Measurements from ENCODE around the gene C2CD4D.
A peak's percentile ranks its signal among the peaks of the same experiment; 100 is the strongest.
"Not testable (repeated sequence)": the region's sequence is repeated elsewhere in the genome, so short reads cannot be mapped to it uniquely, and the experiment has no call there.

Gene C2CD4D

DNA sequence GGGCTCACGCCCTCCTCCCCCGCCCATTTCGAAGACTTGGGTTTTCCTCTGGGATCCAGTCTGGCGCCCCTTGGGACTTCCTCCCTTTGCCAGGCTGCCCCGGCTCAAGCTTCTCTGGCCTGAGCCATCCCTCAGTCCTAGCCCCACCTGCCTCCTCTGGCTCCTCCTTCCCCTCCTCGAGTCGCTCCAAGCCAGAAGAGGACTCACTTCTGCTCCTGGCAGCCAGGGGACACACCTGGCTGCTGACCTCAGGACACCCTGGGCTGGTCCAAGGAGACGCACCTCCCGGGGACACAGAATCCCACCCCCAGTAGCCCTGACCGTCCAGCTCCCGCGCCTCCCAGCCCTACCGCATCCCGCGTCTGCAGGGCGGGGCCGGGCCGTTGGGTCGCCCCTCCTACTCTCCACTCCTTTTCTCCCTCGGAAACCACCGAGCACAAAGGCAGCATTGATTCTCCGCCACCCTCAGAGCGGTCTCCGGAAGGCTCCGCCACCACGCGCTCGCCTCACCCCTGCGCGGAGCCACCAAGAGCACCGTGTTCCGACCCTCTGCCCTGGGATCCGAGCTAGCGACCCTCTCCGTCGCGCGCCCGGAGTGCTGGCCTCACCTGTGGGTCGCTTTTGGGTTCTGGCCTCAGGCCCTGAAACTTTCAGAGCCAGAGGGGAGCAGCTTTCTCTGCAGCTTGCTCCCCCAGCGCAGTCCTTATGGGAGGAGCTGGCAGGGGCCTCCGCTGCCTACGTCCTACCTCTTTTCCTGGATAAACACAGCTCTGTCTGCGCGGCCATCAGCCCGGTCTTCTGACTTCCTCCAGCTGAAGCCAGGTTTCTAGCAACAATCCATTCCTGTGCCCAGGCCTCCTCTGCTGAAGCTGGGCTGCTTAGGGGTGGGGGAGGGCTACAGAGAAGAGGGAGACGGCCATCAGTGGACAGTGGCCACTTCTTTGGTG lies at the start of gene C2CD4D:
C2CD4D (minus strand) TSS at position 364 of the 947 bp plus-strand sequence. CDS start 831 bp downstream, outside the sequence.
- no peak for DNase-seq (ENCODE audit: low read depth)

DNA sequence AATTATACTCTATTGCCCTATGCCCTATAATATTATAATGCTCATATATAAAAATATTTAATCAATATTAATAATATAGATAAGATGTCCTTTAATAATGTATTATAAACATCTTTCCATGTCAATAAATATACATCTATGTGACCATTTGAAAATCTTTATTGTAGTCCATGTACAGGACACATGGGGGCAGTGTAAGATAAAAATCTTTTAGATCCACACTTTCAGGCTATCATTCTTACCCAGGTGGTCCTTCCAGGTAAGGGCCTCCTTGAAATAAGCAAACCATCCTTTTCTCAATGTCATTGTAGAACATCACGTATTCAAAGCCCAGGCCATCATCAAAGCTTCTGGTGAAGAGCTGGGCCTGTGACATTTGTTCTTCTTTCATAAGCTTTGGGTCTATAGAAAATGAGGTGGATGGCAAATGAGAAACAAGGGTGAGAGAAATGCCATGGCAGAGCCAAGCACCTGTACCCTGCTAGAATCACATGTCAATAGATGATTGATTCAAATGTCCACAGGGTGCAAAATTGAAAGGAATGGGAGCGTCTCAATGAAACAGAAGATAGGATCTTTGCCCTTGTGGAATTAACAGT lies 49.5 kb upstream of the C2CD4D start:
- DNase-seq (ENCODE audit: low read depth): no peak

GRCh38 chr1:151887028-151887427 lies 47.4 kb upstream of the C2CD4D start:
- peak; percentile 59 for DNase-seq (ENCODE audit: low read depth)

GRCh38 chr1:151885479-151885878 lies 45.9 kb upstream of the C2CD4D start:
- no peak for DNase-seq (ENCODE audit: low read depth)

DNA sequence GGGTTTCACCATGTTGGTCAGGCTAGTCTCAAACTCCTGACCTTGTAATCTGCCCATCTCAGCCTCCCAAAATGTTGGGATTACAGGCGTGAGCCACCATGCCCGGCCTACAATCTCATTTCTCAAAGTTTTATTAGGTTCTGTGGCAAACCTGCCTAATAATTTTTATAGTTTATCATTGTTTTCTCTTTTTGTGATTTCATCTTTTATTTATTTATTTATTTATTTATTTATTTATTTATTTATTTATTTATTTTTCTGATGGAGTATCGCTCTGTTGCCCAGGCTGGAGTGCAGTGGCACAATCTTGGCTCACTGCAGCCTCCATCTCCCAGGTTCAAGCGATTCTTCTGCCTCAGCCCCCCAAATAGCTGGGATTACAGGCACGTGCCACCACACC lies 45.3 kb upstream of the C2CD4D start:
- DNase-seq (ENCODE audit: low read depth): not testable (repeated sequence)

- DNase-seq (ENCODE audit: low read depth): not testable (repeated sequence)
Observed at GRCh38 chr1:151884445-151884844, 44.8 kb upstream of the C2CD4D start.

DNA sequence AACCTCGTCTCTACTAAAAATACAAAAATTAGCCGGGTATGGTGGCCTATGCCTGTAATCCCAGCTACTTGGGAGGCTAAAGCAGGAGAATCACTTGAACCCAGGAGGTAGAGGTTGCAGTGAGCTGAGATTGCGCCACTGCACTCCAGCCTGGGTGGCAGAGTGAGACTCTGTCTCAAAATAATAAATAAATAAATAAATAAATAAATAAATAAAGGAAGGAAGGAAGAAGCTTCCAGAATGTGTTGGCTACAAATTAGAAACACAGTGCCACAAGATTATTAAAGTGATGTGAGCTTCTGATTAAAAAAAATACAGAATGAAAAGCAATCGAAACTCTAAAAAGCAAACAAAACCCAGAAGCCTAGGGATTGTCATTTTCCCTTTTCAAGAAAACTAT lies 44.3 kb upstream of the C2CD4D start:
- DNase-seq (ENCODE audit: low read depth): not testable (repeated sequence)

DNA sequence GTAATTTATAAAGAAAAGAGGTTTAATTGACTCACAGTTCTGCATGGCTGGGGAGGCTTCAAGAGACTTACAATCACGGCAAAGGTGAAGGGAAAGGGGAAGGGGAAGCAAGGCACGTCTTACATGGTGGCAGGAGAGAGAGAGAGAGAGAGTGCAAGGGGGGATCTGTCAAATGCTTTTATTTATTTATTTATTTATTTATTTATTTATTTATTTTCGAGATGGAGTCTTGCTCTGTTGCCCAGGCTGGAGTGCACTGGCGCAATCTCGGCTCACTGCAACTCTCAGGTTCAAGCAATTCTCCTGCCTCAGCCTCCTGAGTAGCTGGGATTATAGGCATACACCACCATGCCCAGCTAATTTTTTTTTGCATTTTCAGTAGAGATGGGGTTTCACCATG lies 43.3 kb upstream of the C2CD4D start:
- not testable (repeated sequence) for DNase-seq (ENCODE audit: low read depth)

- DNase-seq (ENCODE audit: low read depth): no peak
Observed at GRCh38 chr1:151882466-151882865, 42.8 kb upstream of the C2CD4D start.

- DNase-seq (ENCODE audit: low read depth): no peak
Observed at GRCh38 chr1:151881479-151881878, 41.9 kb upstream of the C2CD4D start.

DNA sequence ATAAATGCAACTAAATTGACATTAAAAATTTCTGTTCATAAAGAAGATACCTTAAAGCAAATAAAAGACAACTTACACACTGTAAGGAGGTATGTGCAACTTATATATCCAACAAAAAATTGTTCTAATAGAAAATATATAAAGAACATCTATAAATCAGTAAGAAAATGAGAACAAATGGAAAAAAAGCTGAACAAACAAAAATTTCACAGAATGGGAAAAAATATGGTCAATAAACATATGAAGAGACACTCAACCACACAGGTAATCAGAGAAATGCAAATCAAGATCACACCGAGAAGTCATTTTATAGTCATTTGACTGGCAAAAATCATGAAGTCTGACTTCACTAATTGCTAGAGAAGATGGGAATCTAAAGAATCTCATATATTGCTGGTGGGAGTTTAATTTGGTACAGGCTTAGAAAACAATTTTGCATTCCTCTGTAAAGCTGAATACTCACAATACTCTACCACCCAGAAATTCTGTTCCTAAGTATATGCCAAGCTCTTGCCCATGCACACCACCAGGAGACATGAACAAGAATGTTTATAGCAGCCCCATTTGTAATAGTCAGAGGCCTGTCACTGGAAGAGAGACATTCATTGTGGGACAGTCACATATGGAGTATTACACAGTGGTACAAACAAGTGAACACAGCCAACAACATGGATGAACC lies 35.9 kb upstream of the C2CD4D start:
- no peak for DNase-seq (ENCODE audit: low read depth)

GRCh38 chr1:151872776-151873175 lies 33.2 kb upstream of the C2CD4D start:
- DNase-seq (ENCODE audit: low read depth): not testable (repeated sequence)

DNA sequence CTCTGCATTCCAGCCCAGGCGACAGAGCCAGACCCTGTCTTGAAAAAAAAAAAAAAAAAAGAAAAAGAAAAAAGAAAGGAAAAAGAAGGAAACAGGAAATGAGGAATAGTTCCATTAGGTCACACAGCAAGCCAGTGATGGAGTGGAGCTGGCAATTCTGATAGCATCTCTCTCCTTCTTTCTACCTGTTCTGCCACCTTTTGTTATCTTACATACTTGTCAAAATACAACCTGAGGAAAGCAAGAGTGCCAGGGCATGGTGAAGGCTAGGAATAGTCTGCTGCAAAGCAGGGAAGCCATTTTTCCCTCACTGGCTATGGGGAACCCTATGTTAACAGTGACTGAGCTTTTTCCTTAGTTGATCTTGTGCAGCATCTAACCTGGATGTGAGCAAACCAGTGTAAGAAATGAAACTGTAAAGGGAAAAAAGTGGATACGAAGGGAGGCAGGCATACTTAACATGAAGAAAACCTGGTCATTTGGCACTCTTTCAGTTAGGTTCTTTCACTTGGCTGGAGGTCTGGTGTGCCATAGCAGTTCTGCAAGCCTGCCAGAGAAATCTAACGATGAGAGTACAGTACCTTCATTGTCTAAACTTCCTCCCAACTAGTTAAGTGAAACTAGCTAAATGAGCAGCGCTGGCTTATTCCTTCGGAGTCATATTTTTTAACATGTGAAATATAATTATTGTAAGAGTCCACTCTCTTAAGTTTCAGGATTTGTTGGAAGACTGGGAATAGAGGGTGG lies 31.8 kb upstream of the C2CD4D start:
- no peak for DNase-seq (ENCODE audit: low read depth)

- no peak for DNase-seq (ENCODE audit: low read depth)
Observed at GRCh38 chr1:151868486-151868885, 28.9 kb upstream of the C2CD4D start.

DNA sequence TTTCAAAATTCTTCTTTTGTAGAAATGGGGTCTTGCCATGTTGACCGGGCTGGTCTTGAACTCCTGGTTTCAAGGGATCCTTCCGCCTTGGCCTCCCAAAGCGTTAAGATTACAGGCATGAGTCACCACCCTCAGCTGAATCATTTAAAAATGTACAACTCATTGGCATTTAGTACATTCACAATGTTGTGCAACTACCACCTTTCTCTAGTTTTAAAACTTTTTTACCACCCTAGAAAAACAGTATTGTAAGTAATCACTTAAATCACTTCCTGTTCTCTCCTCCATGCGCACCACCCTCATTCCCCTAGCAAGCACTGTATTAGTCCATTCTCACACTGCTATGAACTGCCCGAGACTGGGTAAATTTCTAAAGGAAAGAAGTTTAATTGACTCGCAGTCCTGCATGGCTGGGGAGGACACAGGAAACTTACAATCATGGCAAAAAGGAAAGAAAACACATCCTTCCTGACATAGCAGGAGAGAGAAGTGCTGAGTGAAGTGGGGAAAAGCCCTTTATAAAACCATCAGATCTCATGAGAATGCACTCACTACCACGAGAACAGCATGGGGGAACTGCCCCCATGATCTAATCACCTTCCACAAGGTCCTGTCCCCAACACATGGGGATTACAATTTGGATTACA lies 28.3 kb upstream of the C2CD4D start:
- peak; percentile 59 for DNase-seq (ENCODE audit: low read depth)

DNA sequence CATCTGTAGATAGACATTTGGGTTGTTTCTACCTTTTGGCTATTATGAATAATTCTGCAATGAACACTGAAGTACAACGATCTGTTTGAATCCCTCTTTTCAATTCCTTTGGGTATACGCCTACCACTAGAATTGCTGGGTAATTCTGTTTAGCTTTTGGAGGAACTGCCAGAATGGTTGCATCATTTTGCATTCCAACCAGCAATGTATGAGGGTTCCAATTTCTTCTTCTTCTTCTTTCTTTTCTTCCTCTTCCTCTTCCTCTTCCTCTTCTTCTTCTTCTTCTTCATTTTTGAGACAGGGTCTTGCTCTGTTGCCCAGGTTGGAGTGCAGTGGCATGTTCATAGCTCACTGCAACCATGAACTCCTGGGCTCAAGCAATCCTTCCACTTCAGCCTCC lies 27.7 kb upstream of the C2CD4D start:
- peak; percentile 35 for DNase-seq (ENCODE audit: low read depth)

- DNase-seq (ENCODE audit: low read depth): no peak
Observed at GRCh38 chr1:151864411-151864810, 24.8 kb upstream of the C2CD4D start.

DNA sequence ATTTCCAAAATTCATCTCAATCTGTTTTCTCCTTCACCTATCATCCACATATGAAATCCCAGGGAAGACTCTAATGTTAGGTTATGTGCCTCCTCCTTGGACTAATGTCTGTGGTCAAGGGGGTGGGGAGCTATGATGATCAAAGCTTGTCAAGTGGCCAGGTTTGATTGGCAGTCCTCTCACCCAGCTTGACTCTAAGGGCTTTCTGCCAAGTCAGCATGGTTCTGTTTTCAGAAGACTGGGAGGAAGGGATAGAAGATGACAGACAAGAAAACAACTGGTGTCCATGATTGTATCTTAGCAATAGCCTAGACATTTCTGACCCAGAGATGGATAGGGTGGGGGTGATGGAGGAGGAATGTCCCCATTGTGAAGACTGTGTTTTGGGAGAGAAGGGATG lies 23.0 kb upstream of the C2CD4D start:
- DNase-seq (ENCODE audit: low read depth): no peak

DNA sequence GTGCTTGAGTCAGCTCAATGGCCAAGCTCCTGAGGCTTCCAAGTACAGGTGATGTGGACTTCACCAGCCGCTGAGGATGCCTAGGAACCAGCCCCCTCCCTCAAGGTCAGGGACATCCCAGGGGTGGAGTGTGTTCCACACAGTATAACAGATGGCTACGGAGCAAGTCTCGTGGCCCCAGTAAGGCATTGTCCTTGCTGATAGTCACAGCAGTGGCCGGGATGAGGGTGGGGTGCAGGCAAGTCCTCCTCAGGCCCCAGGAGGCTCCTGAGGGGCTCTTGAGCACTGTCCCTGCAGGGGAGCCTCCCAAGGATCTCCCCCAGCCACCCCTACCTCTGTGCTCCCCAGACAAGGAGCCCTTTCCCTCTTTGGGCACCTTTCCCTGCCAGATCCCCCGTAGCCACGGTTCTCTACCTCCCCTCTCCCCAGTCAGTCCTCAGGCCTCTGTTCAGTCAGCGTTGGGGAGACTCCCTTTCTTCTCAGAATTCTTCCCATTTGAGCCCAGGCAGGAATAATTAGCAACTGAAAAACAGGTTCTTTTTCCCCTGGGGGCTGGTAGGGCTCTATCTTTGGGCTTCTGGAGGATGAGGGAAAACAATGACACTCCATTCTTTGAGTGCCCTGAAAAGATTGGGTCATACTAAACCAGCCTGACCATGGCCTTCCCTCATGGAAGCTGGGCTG lies 21.0 kb upstream of the C2CD4D start:
- no peak for DNase-seq (ENCODE audit: low read depth)

GRCh38 chr1:151859891-151860293 lies 20.3 kb upstream of the C2CD4D start:
- no peak for DNase-seq (ENCODE audit: low read depth)

Data from fibroblast of the conjunctiva (primary cell).